Trophoblast cell (in vitro differentiated cells and primary cell): ENCODE data around the gene DSE.
A peak's percentile ranks its signal among the peaks of the same experiment; 100 is the strongest.

Source experiments
- DNase-seq, 2 donors: peaks; one replicate each; pipeline ENCODE4 v3.0.0-alpha.2; 2016
- H2AFZ ChIP-seq: 2 replicates; pipeline ENCODE4 v1.6.1; 2013; ENCODE audit warnings: low read length, moderate library complexity, mild to moderate bottlenecking; ENCODE audit not compliant: insufficient read depth, poor library complexity
- H2AK5ac ChIP-seq: 2 replicates; pipeline ENCODE4 v1.6.1; 2013; ENCODE audit warnings: mild to moderate bottlenecking, low read length
- H2BK120ac ChIP-seq: 2 replicates; pipeline ENCODE4 v1.6.1; 2013; ENCODE audit warnings: low read length, mild to moderate bottlenecking, moderate library complexity; ENCODE audit not compliant: insufficient read depth, poor library complexity
- H2BK12ac ChIP-seq: 2 replicates; pipeline ENCODE4 v1.6.1; 2013; ENCODE audit warnings: mild to moderate bottlenecking, low read length, moderate library complexity
- H2BK5ac ChIP-seq: 2 replicates; pipeline ENCODE4 v1.6.1; 2013; ENCODE audit warnings: low read length, low read depth, moderate library complexity, mild to moderate bottlenecking; ENCODE audit not compliant: poor library complexity
- H3K14ac ChIP-seq: 2 replicates; pipeline ENCODE4 v1.6.1; 2013; ENCODE audit warnings: mild to moderate bottlenecking, low read length
- H3K18ac ChIP-seq: 2 replicates; pipeline ENCODE4 v1.6.1; 2013; ENCODE audit warnings: mild to moderate bottlenecking, low read length
- H3K23ac ChIP-seq: 2 replicates; pipeline ENCODE4 v1.6.1; 2013; ENCODE audit warnings: low read length
- H3K27ac ChIP-seq: 2 replicates; pipeline ENCODE4 v1.5.1; 2013; ENCODE audit warnings: low read depth, mild to moderate bottlenecking, inconsistent platforms, low read length, moderate library complexity
- H3K27me3 ChIP-seq: 2 replicates; pipeline ENCODE4 v1.6.1; 2013; ENCODE audit warnings: inconsistent platforms, mild to moderate bottlenecking, low read length, moderate library complexity; ENCODE audit not compliant: insufficient read depth
- H3K36me3 ChIP-seq, 2 experiments: 1 replicate in 1 of 2; 2 replicates in 1 of 2; pipeline ENCODE4 v1.6.1; 2013; ENCODE audit warnings: low read length in 2 of 2, mild to moderate bottlenecking in 2 of 2, moderate library complexity in 1 of 2; ENCODE audit not compliant: insufficient read depth in 2 of 2, control insufficient read depth in 1 of 2
- H3K4ac ChIP-seq: 2 replicates; pipeline ENCODE4 v1.6.1; 2013; ENCODE audit warnings: low read depth, mild to moderate bottlenecking, low read length, moderate library complexity
- H3K4me1 ChIP-seq, 2 experiments: 1 replicate in 1 of 2; 2 replicates in 1 of 2; pipeline ENCODE4 v1.6.1; 2013; ENCODE audit warnings: low read length in 2 of 2, mild to moderate bottlenecking in 2 of 2, moderate library complexity in 1 of 2; ENCODE audit not compliant: insufficient read depth in 2 of 2, control insufficient read depth in 1 of 2
- H3K4me2 ChIP-seq: 2 replicates; pipeline ENCODE4 v1.6.1; 2013; ENCODE audit warnings: inconsistent platforms, mild to moderate bottlenecking, low read length, moderate library complexity
- H3K4me3 ChIP-seq: 2 replicates; pipeline ENCODE4 v1.5.1; 2013; ENCODE audit warnings: mild to moderate bottlenecking, low read depth, low read length, inconsistent platforms
- H3K79me1 ChIP-seq: one replicate; pipeline ENCODE4 v1.6.1; 2013; ENCODE audit warnings: low read length
- H3K79me2 ChIP-seq: 2 replicates; pipeline ENCODE4 v1.6.1; 2013; ENCODE audit warnings: low read length, mild to moderate bottlenecking; ENCODE audit not compliant: control insufficient read depth, insufficient read depth, poor library complexity
- H3K9ac ChIP-seq: 2 replicates; pipeline ENCODE4 v1.6.1; 2013; ENCODE audit warnings: mild to moderate bottlenecking, low read length
- H3K9me3 ChIP-seq: 2 replicates; pipeline ENCODE4 v1.6.1; 2013; ENCODE audit warnings: low read depth, mild to moderate bottlenecking, control low read depth, inconsistent platforms, low read length; ENCODE audit not compliant: insufficient read depth
- H4K12ac ChIP-seq: 2 replicates; pipeline ENCODE4 v1.6.1; 2013; ENCODE audit warnings: low read depth, mild to moderate bottlenecking, low read length, moderate library complexity
- H4K8ac ChIP-seq: 2 replicates; pipeline ENCODE4 v1.6.1; 2013; ENCODE audit warnings: low read depth, mild to moderate bottlenecking, low read length, moderate library complexity
- H4K91ac ChIP-seq: one replicate; pipeline ENCODE4 v1.6.1; 2013; ENCODE audit warnings: low read depth, mild to moderate bottlenecking, low read length, moderate library complexity
- WGBS: extraction: QIAGEN DNeasy Blood & Tissue Kit; methylation state at CpG from one replicate; pipeline ENCODE4 v1.1.7; 2013; ENCODE audit warnings: missing lambda C conversion rate; ENCODE audit not compliant: insufficient read length, insufficient coverage; ENCODE audit errors: extremely low coverage; 5-methylcytosine and 5-hydroxymethylcytosine counted together

The DSE gene

DNA sequence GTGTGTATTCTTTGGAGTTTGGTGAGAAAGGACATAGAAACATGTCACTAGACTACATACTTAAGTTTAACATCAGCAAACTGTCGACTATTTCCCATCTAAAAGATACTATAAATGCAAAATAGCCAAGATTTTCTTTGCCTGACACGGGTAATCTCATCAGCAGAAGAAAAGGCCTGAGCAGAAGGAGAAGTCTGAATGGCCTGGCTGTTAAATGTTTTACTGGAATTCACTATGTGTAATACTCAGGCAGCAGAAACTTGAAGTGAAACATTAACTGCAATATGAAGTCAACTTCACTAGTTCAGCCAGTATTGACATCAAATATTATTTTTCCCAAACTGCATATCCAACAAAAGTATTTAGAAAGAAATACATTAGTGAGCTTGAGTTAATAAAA lies 6.4 kb upstream of the DSE start:
- Histone ChIP-seq H3K9ac (no peak overlapping the region), H3K4me3 (no peak overlapping the region), H3K9me3 (no peaks in the 10 kb centered on the region), H2BK12ac (no peak overlapping the region), H2BK5ac (no peak overlapping the region), H3K79me2 (no peaks in the 10 kb centered on the region), H3K14ac (no peak overlapping the region), H4K12ac (no peak overlapping the region), H3K23ac (no peak overlapping the region), H2AFZ (no peak overlapping the region), H3K27ac (no peak overlapping the region), H2AK5ac (no peak overlapping the region), H3K4me2 (no peak overlapping the region), H3K4me1 (no peaks in the 10 kb centered on the region), H3K36me3 (no peaks in the 10 kb centered on the region), H3K79me1 (no peaks in the 10 kb centered on the region), H3K27me3 (no peaks in the 10 kb centered on the region), H4K91ac (no peak overlapping the region), H4K8ac (no peak overlapping the region), H2BK120ac (no peak overlapping the region), H3K4ac (no peak overlapping the region), H3K18ac (no peak overlapping the region)
- DNase-seq, result peak; percentile 33 to 85
- WGBS, result no CpG with 5 or more reads among the region's 2 CpGs

DNA sequence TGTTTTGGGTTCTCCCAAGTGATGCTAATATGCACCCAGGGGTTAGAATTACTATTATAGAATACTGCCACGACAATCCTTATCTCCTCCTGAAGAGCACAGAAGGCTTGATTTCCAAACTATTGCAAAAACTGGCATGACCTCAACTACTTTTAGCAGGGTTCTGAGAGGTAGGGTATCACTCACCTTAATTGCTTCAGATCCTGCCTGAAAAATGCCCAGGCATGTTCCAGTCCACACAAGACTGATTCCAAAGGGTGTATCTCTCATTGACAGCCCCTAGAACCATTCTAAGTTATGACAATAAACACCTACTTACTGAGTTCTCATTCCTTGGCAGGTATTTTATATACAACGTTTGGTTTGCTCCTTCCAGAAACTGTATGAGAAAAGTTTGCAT lies 5.0 kb upstream of the DSE start:
- no peaks in the 10 kb centered on the region for H3K36me3 ChIP-seq
- no peak overlapping the region for H2AK5ac ChIP-seq
- H3K18ac ChIP-seq, result no peak overlapping the region
- H3K79me2 ChIP-seq, result no peaks in the 10 kb centered on the region
- H4K12ac ChIP-seq, result no peak overlapping the region
- no peak overlapping the region for H3K9ac ChIP-seq
- H3K4ac ChIP-seq, result no peak overlapping the region
- no peaks in the 10 kb centered on the region for H3K27me3 ChIP-seq
- H4K91ac ChIP-seq, result no peak overlapping the region
- H2BK120ac ChIP-seq, result no peak overlapping the region
- peaks cover 3% of the 10 kb centered on the region in 2 experiments for H3K4me1 ChIP-seq
- no peak overlapping the region for H3K4me3 ChIP-seq
- DNase-seq, result no peak
- no peak overlapping the region for H3K27ac ChIP-seq
- H3K23ac ChIP-seq, result no peak overlapping the region
- H2BK12ac ChIP-seq, result no peak overlapping the region
- peaks cover 3% of the 10 kb centered on the region for H3K79me1 ChIP-seq
- no CpG with 5 or more reads among the region's 2 CpGs for WGBS
- H4K8ac ChIP-seq, result no peak overlapping the region
- no peak overlapping the region for H2BK5ac ChIP-seq
- no peak overlapping the region for H2AFZ ChIP-seq
- no peaks in the 10 kb centered on the region for H3K9me3 ChIP-seq
- H3K4me2 ChIP-seq, result no peak overlapping the region
- no peak overlapping the region for H3K14ac ChIP-seq

DNA sequence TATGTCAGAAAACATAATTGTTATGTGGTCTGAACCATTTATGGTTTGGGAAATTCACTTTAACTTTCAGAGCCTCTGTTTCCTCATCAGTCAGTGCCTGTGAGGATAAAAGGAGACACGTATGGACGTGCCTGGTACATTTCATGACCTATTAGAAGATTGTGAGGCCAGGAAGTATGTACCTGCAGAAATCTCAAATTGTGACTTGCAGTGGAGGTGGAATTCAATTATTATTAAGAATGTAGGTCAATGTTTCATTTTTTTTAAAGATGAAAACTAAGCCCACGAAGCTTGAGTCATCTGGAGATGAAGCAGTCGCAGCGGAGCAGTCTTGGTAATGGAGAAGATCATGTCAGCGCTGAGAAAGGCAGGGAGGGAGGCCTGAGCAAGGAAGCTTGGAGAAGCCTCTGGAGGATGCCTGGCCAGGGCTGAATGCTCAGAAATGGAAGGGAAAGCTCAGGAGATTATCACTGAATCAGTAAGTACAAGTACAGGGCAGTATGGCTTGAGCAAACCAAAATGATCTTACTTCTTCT lies 3.9 kb upstream of the DSE start:
- Histone ChIP-seq H4K8ac (no peak overlapping the region), H2BK5ac (no peak overlapping the region), H3K4ac (no peak overlapping the region), H3K79me2 (peaks cover 7% of the 10 kb centered on the region), H2BK12ac (no peak overlapping the region), H2BK120ac (no peak overlapping the region), H3K9me3 (no peaks in the 10 kb centered on the region), H3K27ac (no peak overlapping the region), H3K4me1 (peaks cover 3% of the 10 kb centered on the region in 2 experiments), H3K36me3 (no peaks in the 10 kb centered on the region), H3K4me2 (no peak overlapping the region), H3K4me3 (no peak overlapping the region), H3K14ac (no peak overlapping the region), H4K91ac (no peak overlapping the region), H3K79me1 (peaks cover 10% of the 10 kb centered on the region), H3K9ac (no peak overlapping the region), H3K27me3 (no peaks in the 10 kb centered on the region), H2AK5ac (no peak overlapping the region), H3K18ac (no peak overlapping the region), H3K23ac (no peak overlapping the region), H4K12ac (no peak overlapping the region), H2AFZ (no peak overlapping the region)
- no CpG with 5 or more reads among the region's 6 CpGs for WGBS
- no peak for DNase-seq

DNA sequence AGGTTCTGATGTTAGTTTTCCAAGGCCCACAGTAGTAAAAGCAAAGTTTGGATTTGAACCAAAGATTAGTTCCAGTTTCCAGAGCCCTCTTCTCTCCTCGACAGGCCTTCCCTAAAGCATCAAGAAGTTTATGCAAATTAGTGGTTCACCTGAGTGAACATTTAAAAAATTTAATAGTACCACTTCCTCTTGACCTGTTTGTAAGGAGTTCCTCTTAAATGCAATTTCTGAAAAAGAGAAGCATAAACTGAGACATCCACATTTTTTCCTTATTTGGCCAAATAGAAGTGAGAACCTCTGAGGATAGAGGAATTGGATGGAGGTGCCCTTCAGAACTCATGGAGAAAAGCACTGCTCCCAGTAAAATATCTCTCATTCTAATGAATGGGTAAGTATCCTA lies 1.2 kb upstream of the DSE start:
- Histone ChIP-seq H3K27me3 (no peaks in the 10 kb centered on the region), H3K4me1 (peaks cover 3% of the 10 kb centered on the region in 2 experiments), H2AK5ac (no peak overlapping the region), H3K18ac (no peak overlapping the region), H3K9me3 (no peaks in the 10 kb centered on the region), H2BK120ac (no peak overlapping the region), H4K12ac (no peak overlapping the region), H3K79me1 (peaks cover 10% of the 10 kb centered on the region), H3K23ac (no peak overlapping the region), H3K9ac (no peak overlapping the region), H4K8ac (no peak overlapping the region), H3K27ac (no peak overlapping the region), H3K4me3 (no peak overlapping the region), H3K14ac (no peak overlapping the region), H2AFZ (no peak overlapping the region), H4K91ac (no peak overlapping the region), H3K36me3 (no peaks in the 10 kb centered on the region), H3K4me2 (peak overlapping the region; percentile 63), H2BK5ac (no peak overlapping the region), H3K79me2 (peaks cover 10% of the 10 kb centered on the region), H3K4ac (no peak overlapping the region), H2BK12ac (no peak overlapping the region)
- DNase-seq, result no peak
- WGBS, result no CpG with 5 or more reads among the region's 1 CpG
